ENCODE results near the gene DRAM1. TPM values are rescaled to one million over a fixed set of nuclear protein-coding genes. Genes with fewer than 3 reads are reported as not detected.

DRAM1 gene
- polyA plus RNA-seq, 1 of the 3 experiments (the other 2 are of a cell fraction): 37.4 TPM

GRCh38 chr12:101876322-101876860, 989 bp upstream of the DRAM1 start:
- Histone ChIP-seq H2AFZ (ENCODE audit: low read depth) (no peak overlapping the region), H4K20me1 (ENCODE audit: insufficient read depth) (no peaks in the 10 kb centered on the region), H3K27ac (ENCODE audit: low read depth in 2 of 2, low read length in 1 of 2) (peak overlapping the region in 1 of 2 experiments; percentile 88; a peak in 2 of 4 replicates), H3K9me3 (no peaks in the 10 kb centered on the region), H3K4me3 (ENCODE audit: low read depth in 2 of 2, low read length in 1 of 2) (peak overlapping the region; percentile 63 to 85; a peak in 3 of 4 replicates), H3K79me2 (ENCODE audit: insufficient read depth) (peaks cover 39% of the 10 kb centered on the region), H3K27me3 (ENCODE audit: insufficient read depth) (no peaks in the 10 kb centered on the region), H3K4me2 (peak overlapping the region; percentile 82), H3K9ac (peak overlapping the region; percentile 90), H3K36me3 (replicated peaks in 1 of 2; ENCODE audit: control insufficient read depth in 1 of 2, insufficient read depth in 2 of 2, low read length in 1 of 2) (no peaks in the 10 kb centered on the region), H3K4me1 (ENCODE audit: control insufficient read depth in 1 of 2, insufficient read depth in 2 of 2, low read depth in 1 of 2, low read length in 1 of 2) (peaks cover 2 to 14% of the 10 kb centered on the region in 2 experiments; a peak in 2 of 4 replicates), H3K9me2 (no peaks in the 10 kb centered on the region), H3F3A (replicated peaks; ENCODE audit: insufficient read depth) (peaks cover 20% of the 10 kb centered on the region)
- ChIA-PET POLR2A (no interaction called here), CTCF (interaction anchor here (1.7 kb wide), 1 partner anchor 53 kb away, joined by 4 read pairs; no protein-coding TSS in a partner anchor)
- WGBS (ENCODE audit: low lambda C conversion rate): 84% methylated on average over 9 of the region's 9 CpGs
- DNase-seq: no peak
- TF ChIP-seq NFIC (IDR thresholded peaks at IDR 0.05; ENCODE audit: borderline replicate concordance): no peak
- no peak for TF ChIP-seq POLR2AphosphoS5 (IDR thresholded peaks at IDR 0.05; ENCODE audit: low read depth, low read length)
- no peak for TF ChIP-seq GATA2 (CRISPR knock-in tag; IDR thresholded peaks at IDR 0.05)
- no peak for TF ChIP-seq TCF12 (IDR thresholded peaks at IDR 0.05)

GRCh38 chr12:101877806-101878242, 444 bp downstream of the DRAM1 start:
- H2AFZ ChIP-seq (ENCODE audit: low read depth): peak overlapping the region; percentile 97
- no peaks in the 10 kb centered on the region for H4K20me1 ChIP-seq (ENCODE audit: insufficient read depth)
- H3K36me3 ChIP-seq (replicated peaks in 1 of 2; ENCODE audit: control insufficient read depth in 1 of 2, insufficient read depth in 2 of 2, low read length in 1 of 2): no peaks in the 10 kb centered on the region
- under 1% methylated on average over 19 of the region's 24 CpGs for WGBS (ENCODE audit: low lambda C conversion rate)
- peak overlapping the region; percentile 90 for H3K9ac ChIP-seq
- no peaks in the 10 kb centered on the region for H3K27me3 ChIP-seq (ENCODE audit: insufficient read depth)
- peak overlapping the region in 1 of 2 experiments; percentile 88; a peak in 2 of 4 replicates for H3K27ac ChIP-seq (ENCODE audit: low read depth in 2 of 2, low read length in 1 of 2)
- H3K9me3 ChIP-seq: no peaks in the 10 kb centered on the region
- peaks cover 25% of the 10 kb centered on the region for H3F3A ChIP-seq (replicated peaks; ENCODE audit: insufficient read depth)
- ChIA-PET CTCF (no interaction called here), POLR2A (no interaction called here)
- peaks cover 2 to 14% of the 10 kb centered on the region in 2 experiments; a peak in 2 of 4 replicates for H3K4me1 ChIP-seq (ENCODE audit: control insufficient read depth in 1 of 2, insufficient read depth in 2 of 2, low read depth in 1 of 2, low read length in 1 of 2)
- H3K9me2 ChIP-seq: no peaks in the 10 kb centered on the region
- H3K79me2 ChIP-seq (ENCODE audit: insufficient read depth): peaks cover 50% of the 10 kb centered on the region
- DNase-seq: no peak
- no peak for TF ChIP-seq MEF2A (IDR thresholded peaks at IDR 0.05; ENCODE audit: borderline replicate concordance, low read depth)
- no peak for TF ChIP-seq CHD2 (IDR thresholded peaks at IDR 0.05; ENCODE audit: low read length, partially characterized antibody)
- no peak for TF ChIP-seq NFIC (IDR thresholded peaks at IDR 0.05; ENCODE audit: borderline replicate concordance)
- TF ChIP-seq SIN3A (IDR thresholded peaks at IDR 0.05; ENCODE audit: borderline replicate concordance, low read depth, low read length): 0 out of 2 replicates have a peak, but pooled peaks have one; percentile 7
- TF ChIP-seq GABPA (IDR thresholded peaks at IDR 0.05; ENCODE audit: low read depth): no peak
- TF ChIP-seq JUND (IDR thresholded peaks at IDR 0.05): no peak
- peak overlapping the region; percentile 82 for H3K4me2 ChIP-seq
- H3K4me3 ChIP-seq (ENCODE audit: low read depth in 2 of 2, low read length in 1 of 2): peak overlapping the region; percentile 63 to 85

GRCh38 chr12:101878243-101878821, 952 bp downstream of the DRAM1 start:
- Histone ChIP-seq H3K36me3 (replicated peaks in 1 of 2; ENCODE audit: control insufficient read depth in 1 of 2, insufficient read depth in 2 of 2, low read length in 1 of 2) (no peaks in the 10 kb centered on the region), H3K9ac (peak overlapping the region; percentile 90), H3K9me2 (no peaks in the 10 kb centered on the region), H2AFZ (ENCODE audit: low read depth) (peak overlapping the region; percentile 97), H3K27ac (ENCODE audit: low read depth in 2 of 2, low read length in 1 of 2) (peak overlapping the region in 1 of 2 experiments; percentile 88; a peak in 1 of 4 replicates), H3K79me2 (ENCODE audit: insufficient read depth) (peaks cover 55% of the 10 kb centered on the region), H3K9me3 (no peaks in the 10 kb centered on the region), H3K4me1 (ENCODE audit: control insufficient read depth in 1 of 2, insufficient read depth in 2 of 2, low read depth in 1 of 2, low read length in 1 of 2) (peaks cover 2 to 14% of the 10 kb centered on the region in 2 experiments; a peak in 2 of 4 replicates), H3K4me2 (peak overlapping the region; percentile 82), H3K27me3 (ENCODE audit: insufficient read depth) (no peaks in the 10 kb centered on the region), H3F3A (replicated peaks; ENCODE audit: insufficient read depth) (peaks cover 25% of the 10 kb centered on the region), H4K20me1 (ENCODE audit: insufficient read depth) (no peaks in the 10 kb centered on the region), H3K4me3 (ENCODE audit: low read depth in 2 of 2, low read length in 1 of 2) (peak overlapping the region; percentile 63 to 85)
- peak; percentile 18 for DNase-seq
- TF ChIP-seq ELF1 (IDR thresholded peaks at IDR 0.05) (no peak), TEAD4 (IDR thresholded peaks at IDR 0.05; ENCODE audit: borderline replicate concordance, insufficient read depth) (no peak), SIN3A (IDR thresholded peaks at IDR 0.05; ENCODE audit: borderline replicate concordance, low read depth, low read length) (0 out of 2 replicates have a peak, but pooled peaks have one; percentile 1), SMC3 (IDR thresholded peaks at IDR 0.05; ENCODE audit: low read depth, low read length) (no peak)
- 59% methylated on average over 7 of the region's 7 CpGs for WGBS (ENCODE audit: low lambda C conversion rate)
- ChIA-PET CTCF (no interaction called here), POLR2A (no interaction called here)

All from SK-N-SH (cell line).